Epithelial cell of umbilical artery (primary cell): ENCODE measurements around the gene DYNC1LI2. TPM values are rescaled to one million over a fixed set of nuclear protein-coding genes. Genes with fewer than 3 reads are reported as not detected.

ENCODE experiments used
- total RNA-seq: library from RNA; depleted of rRNA; stranded (reverse); fragments of >200 nt; gene quantifications from 2 replicates; pipeline ENCODE4 v1.2.3, GENCODE V29; 2014

Gene DYNC1LI2
- 121 and 163 TPM in 2 replicates for total RNA-seq

GRCh38 chr16:66751303-66751991, at the start of gene DYNC1LI2:
Gene DYNC1LI2, minus strand, starts transcription at chr16:66751609. Its CDS starts 18 bp downstream, at chr16:66751591.

GRCh38 chr16:66696669-66697630, 54.5 kb downstream of the DYNC1LI2 start, which contains the start of gene CMTM4:
Gene CMTM4, minus strand, starts transcription at chr16:66696743. Its CDS starts 218 bp downstream, at chr16:66696525.

Other genes starting within 250 kb of the DYNC1LI2 start
- 26.0 and 28.9 TPM in 2 replicates for gene TK2, start 201.5 kb downstream of the DYNC1LI2 start, total RNA-seq
- 118 and 121 TPM in 2 replicates for gene CKLF, start 199.0 kb downstream of the DYNC1LI2 start, total RNA-seq
- 0.32 and 0.91 TPM in 2 replicates for gene CMTM1, start 185.2 kb downstream of the DYNC1LI2 start, total RNA-seq
- gene CMTM2, start 172.1 kb downstream of the DYNC1LI2 start, total RNA-seq = not detected in 2 replicates
- 14.7 and 18.8 TPM in 2 replicates for gene CMTM3, start 146.9 kb downstream of the DYNC1LI2 start, total RNA-seq
- gene CMTM4, start 54.9 kb downstream of the DYNC1LI2 start, total RNA-seq = 9.3 and 10.4 TPM in 2 replicates
- not detected in 2 replicates for gene TERB1, start 50.0 kb upstream of the DYNC1LI2 start, total RNA-seq
- gene NAE1, start 79.4 kb upstream of the DYNC1LI2 start, total RNA-seq = 93.2 and 94.8 TPM in 2 replicates
- gene CA7, start 92.8 kb upstream of the DYNC1LI2 start, total RNA-seq = not detected in 2 replicates
- 5.2 and 19.8 TPM in 2 replicates for gene PDP2, start 128.9 kb upstream of the DYNC1LI2 start, total RNA-seq
- gene CDH16, start 167.3 kb upstream of the DYNC1LI2 start, total RNA-seq = not detected in 2 replicates
- 0.65 and 1.5 TPM in 2 replicates for gene RRAD, start 173.9 kb upstream of the DYNC1LI2 start, total RNA-seq
- 169 and 285 TPM in 2 replicates for gene CIAO2B, start 182.8 kb upstream of the DYNC1LI2 start, total RNA-seq
- gene CES2, start 183.9 kb upstream of the DYNC1LI2 start, total RNA-seq = 12.0 and 17.5 TPM in 2 replicates
- gene CES3, start 209.7 kb upstream of the DYNC1LI2 start, total RNA-seq = not detected in 2 replicates
- 0.65 and 0.91 TPM in 2 replicates for gene CES4A, start 237.0 kb upstream of the DYNC1LI2 start, total RNA-seq